Testis (tissue), 2 donors: ENCODE data around the gene GRAMD1B.

Source experiments
- POLR2A ChIP-seq: fragments of 450-650 bp; IDR thresholded peaks from one replicate; pipeline ENCODE4 v1.6.1; 2017; ENCODE audit warnings: antibody characterized with exemption, mild to moderate bottlenecking, moderate library complexity
- TF ChIP-seq, protein P1 (sequence below), 3 experiments: fragments of 450-650 bp in 2 of 3; fragments of 200-600 bp in 1 of 3; sonication (generic) in 1 of 3; IDR thresholded peaks; one replicate each; pipeline ENCODE4 v1.5.1; 2016 to 2019; ENCODE audit warnings: antibody characterized with exemption in 3 of 3, mild to moderate bottlenecking in 2 of 3, moderate library complexity in 1 of 3

DNA sequence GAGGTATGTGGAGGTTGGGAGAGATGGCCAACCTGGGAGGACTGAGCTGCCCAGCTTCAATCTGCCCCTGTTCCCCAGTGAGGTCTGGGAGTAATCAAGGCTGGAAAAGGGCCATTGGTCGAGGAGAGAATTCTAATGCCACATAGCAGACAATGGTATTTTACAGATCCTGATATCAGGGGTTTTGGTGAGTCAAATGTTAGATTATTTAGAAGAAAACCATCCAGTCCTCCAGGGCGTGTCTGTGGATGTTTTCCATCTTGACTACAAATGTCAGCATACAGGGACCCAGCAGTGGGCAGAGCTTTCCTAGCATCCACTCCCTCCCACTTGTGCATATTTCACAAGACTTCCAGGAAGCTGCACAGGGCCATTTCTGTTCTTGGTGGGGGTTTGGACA, 116.4 kb downstream of the GRAMD1B start:
- TF ChIP-seq POLR2A: no peak
- TF ChIP-seq, protein P1, sequence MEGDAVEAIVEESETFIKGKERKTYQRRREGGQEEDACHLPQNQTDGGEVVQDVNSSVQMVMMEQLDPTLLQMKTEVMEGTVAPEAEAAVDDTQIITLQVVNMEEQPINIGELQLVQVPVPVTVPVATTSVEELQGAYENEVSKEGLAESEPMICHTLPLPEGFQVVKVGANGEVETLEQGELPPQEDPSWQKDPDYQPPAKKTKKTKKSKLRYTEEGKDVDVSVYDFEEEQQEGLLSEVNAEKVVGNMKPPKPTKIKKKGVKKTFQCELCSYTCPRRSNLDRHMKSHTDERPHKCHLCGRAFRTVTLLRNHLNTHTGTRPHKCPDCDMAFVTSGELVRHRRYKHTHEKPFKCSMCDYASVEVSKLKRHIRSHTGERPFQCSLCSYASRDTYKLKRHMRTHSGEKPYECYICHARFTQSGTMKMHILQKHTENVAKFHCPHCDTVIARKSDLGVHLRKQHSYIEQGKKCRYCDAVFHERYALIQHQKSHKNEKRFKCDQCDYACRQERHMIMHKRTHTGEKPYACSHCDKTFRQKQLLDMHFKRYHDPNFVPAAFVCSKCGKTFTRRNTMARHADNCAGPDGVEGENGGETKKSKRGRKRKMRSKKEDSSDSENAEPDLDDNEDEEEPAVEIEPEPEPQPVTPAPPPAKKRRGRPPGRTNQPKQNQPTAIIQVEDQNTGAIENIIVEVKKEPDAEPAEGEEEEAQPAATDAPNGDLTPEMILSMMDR (IDR thresholded peaks at IDR 0.05): no peak
